ENCODE results near the gene DYDC2.

DYDC2 gene

GRCh38 chr10:80371467-80371866 lies 14.9 kb downstream of the DYDC2 start:
- DNase-seq (ENCODE audit: low spot score), result no peak

GRCh38 chr10:80372675-80373074 lies 16.1 kb downstream of the DYDC2 start:
- no peak for DNase-seq (ENCODE audit: low spot score)

GRCh38 chr10:80373502-80373901 lies 16.9 kb downstream of the DYDC2 start:
- no peak for DNase-seq (ENCODE audit: low spot score)

- DNase-seq (ENCODE audit: low spot score), result no peak
These were observed 23.1 kb downstream of the DYDC2 start for GRCh38 chr10:80379701-80380100.

GRCh38 chr10:80380185-80380584 lies 23.6 kb downstream of the DYDC2 start:
- no peak for DNase-seq (ENCODE audit: low spot score)

GRCh38 chr10:80382989-80383388 lies 26.4 kb downstream of the DYDC2 start:
- peak; percentile 28 for DNase-seq (ENCODE audit: low spot score)

- DNase-seq (ENCODE audit: low spot score), result no peak
These were observed 34.2 kb downstream of the DYDC2 start for GRCh38 chr10:80390740-80391139.

GRCh38 chr10:80392250-80392649 lies 35.7 kb downstream of the DYDC2 start:
- no peak for DNase-seq (ENCODE audit: low spot score)

- no peak for DNase-seq (ENCODE audit: low spot score)
These were observed 37.9 kb downstream of the DYDC2 start for GRCh38 chr10:80394358-80394916.

- no peak for DNase-seq (ENCODE audit: low spot score)
These were observed 40.4 kb downstream of the DYDC2 start for GRCh38 chr10:80397014-80397413.

GRCh38 chr10:80400136-80400804 lies 43.7 kb downstream of the DYDC2 start:
- no peak for DNase-seq (ENCODE audit: low spot score)

- DNase-seq (ENCODE audit: low spot score), result no peak
These were observed 48.5 kb downstream of the DYDC2 start for GRCh38 chr10:80405035-80405434.

GRCh38 chr10:80405626-80406025 lies 49.0 kb downstream of the DYDC2 start:
- no peak for DNase-seq (ENCODE audit: low spot score)

- DNase-seq (ENCODE audit: low spot score), result no peak
These were observed 49.6 kb downstream of the DYDC2 start for GRCh38 chr10:80406204-80406603.

GRCh38 chr10:80407812-80408241 lies 51.2 kb downstream of the DYDC2 start:
- no peak for DNase-seq (ENCODE audit: low spot score)

- DNase-seq (ENCODE audit: low spot score), result peak; percentile 56
These were observed 51.9 kb downstream of the DYDC2 start, which contains the start of gene PRXL2A for GRCh38 chr10:80408242-80409101. Gene PRXL2A, plus strand, starts transcription at chr10:80408551. Its CDS starts 11,917 bp downstream, at chr10:80420468.

- no peak for DNase-seq (ENCODE audit: low spot score)
These were observed 52.5 kb downstream of the DYDC2 start for GRCh38 chr10:80409121-80409520.

- DNase-seq (ENCODE audit: low spot score), result no peak
These were observed 53.5 kb downstream of the DYDC2 start for GRCh38 chr10:80410122-80410521.

- no peak for DNase-seq (ENCODE audit: low spot score)
These were observed 54.1 kb downstream of the DYDC2 start for GRCh38 chr10:80410578-80411145.

GRCh38 chr10:80411267-80411668 lies 54.7 kb downstream of the DYDC2 start:
- DNase-seq (ENCODE audit: low spot score), result no peak

GRCh38 chr10:80411681-80412220 lies 55.2 kb downstream of the DYDC2 start:
- DNase-seq (ENCODE audit: low spot score), result no peak

- no peak for DNase-seq (ENCODE audit: low spot score)
These were observed 55.9 kb downstream of the DYDC2 start for GRCh38 chr10:80412486-80412885.
